Urinary bladder (tissue), 4 donors: Measurements from ENCODE around the gene ACAT2. TPM values are rescaled to one million over a fixed set of nuclear protein-coding genes. Genes with fewer than 3 reads are reported as not detected.
A peak's percentile ranks its signal among the peaks of the same experiment; 100 is the strongest.
"Not testable (repeated sequence)": the region's sequence is repeated elsewhere in the genome, so short reads cannot be mapped to it uniquely, and the experiment has no call there.

Source experiments
- DNase-seq: peaks from one replicate; pipeline ENCODE4 v3.0.0-alpha.2; 2015; ENCODE audit errors: extremely low spot score
- H3K27ac ChIP-seq: one replicate; pipeline ENCODE4 v1.5.1; 2013; ENCODE audit warnings: low read depth, mild to moderate bottlenecking, moderate library complexity
- H3K36me3 ChIP-seq: one replicate; pipeline ENCODE4 v1.6.1; 2013; ENCODE audit warnings: mild to moderate bottlenecking, moderate library complexity; ENCODE audit not compliant: insufficient read depth
- H3K4me1 ChIP-seq: one replicate; pipeline ENCODE4 v1.6.1; 2013; ENCODE audit warnings: mild to moderate bottlenecking, moderate library complexity; ENCODE audit not compliant: insufficient read depth
- H3K4me3 ChIP-seq: one replicate; pipeline ENCODE4 v1.5.1; 2013; ENCODE audit warnings: low read depth, low read length
- WGBS: extraction: QIAGEN DNeasy Blood & Tissue Kit; methylation state at CpG from one replicate; pipeline ENCODE4 v1.1.7; 2013; 5-methylcytosine and 5-hydroxymethylcytosine counted together
- polyA plus RNA-seq: library from polyadenylated mRNA; stranded (reverse); fragments of 200-250 nt; gene quantifications from one replicate; pipeline ENCODE4 v1.2.3, GENCODE V29; 2013
- total RNA-seq: library from RNA; depleted of rRNA; stranded (reverse); fragments of >200 nt; gene quantifications from one replicate; pipeline ENCODE4 v1.2.3, GENCODE V29; 2014
- donor health status: healthy with polysubstance abuse.
- donor health status: healthy.

Gene ACAT2
- total and polyA plus RNA-seq, 2 donors = 16.3 to 16.6 TPM

- no peak for DNase-seq
- Histone ChIP-seq H3K4me1 (no peaks in the 10 kb centered on the region), H3K36me3 (no peaks in the 10 kb centered on the region), H3K27ac (no peak overlapping the region), H3K4me3 (no peak overlapping the region)
Measured at GRCh38 chr6:159766906-159767305, 5.1 kb downstream of the ACAT2 start.

- no peak for DNase-seq
- no peaks in the 10 kb centered on the region for H3K36me3 ChIP-seq
- H3K27ac ChIP-seq = no peak overlapping the region
- H3K4me3 ChIP-seq = no peak overlapping the region
- H3K4me1 ChIP-seq = no peaks in the 10 kb centered on the region
Measured at GRCh38 chr6:159769470-159769869, 7.6 kb downstream of the ACAT2 start.

- no peaks in the 10 kb centered on the region for H3K4me1 ChIP-seq
- no peak overlapping the region for H3K4me3 ChIP-seq
- DNase-seq = no peak
- 0% methylated on average over 1 of the region's 1 CpG for WGBS
- H3K36me3 ChIP-seq = no peaks in the 10 kb centered on the region
- no peak overlapping the region for H3K27ac ChIP-seq
Measured at GRCh38 chr6:159772196-159772595, 10.4 kb downstream of the ACAT2 start.

GRCh38 chr6:159777240-159777904, 15.5 kb downstream of the ACAT2 start:
- WGBS = 80% methylated on average over 7 of the region's 7 CpGs

GRCh38 chr6:159778131-159778530, 16.3 kb downstream of the ACAT2 start:
- WGBS = 41% methylated on average over 1 of the region's 1 CpG
- DNase-seq = no peak
- Histone ChIP-seq H3K4me1 (no peaks in the 10 kb centered on the region), H3K27ac (no peak overlapping the region), H3K4me3 (no peak overlapping the region), H3K36me3 (peaks cover 5% of the 10 kb centered on the region)

More at GRCh38 chr6:159777240-159777904, 15.5 kb downstream of the ACAT2 start:
- no peak overlapping the region for H3K4me3 ChIP-seq
- no peak for DNase-seq
- no peaks in the 10 kb centered on the region for H3K4me1 ChIP-seq
- H3K36me3 ChIP-seq = peaks cover 5% of the 10 kb centered on the region
- H3K27ac ChIP-seq = no peak overlapping the region

GRCh38 chr6:159778542-159779103, 16.8 kb downstream of the ACAT2 start:
- Histone ChIP-seq H3K36me3 (peaks cover 5% of the 10 kb centered on the region), H3K27ac (no peak overlapping the region), H3K4me1 (no peaks in the 10 kb centered on the region), H3K4me3 (no peak overlapping the region)
- DNase-seq = no peak
- 60% methylated on average over 3 of the region's 3 CpGs for WGBS

GRCh38 chr6:159788276-159788675, 26.4 kb downstream of the ACAT2 start:
- Histone ChIP-seq H3K4me3 (peak overlapping the region; percentile 95), H3K27ac (no peak overlapping the region), H3K4me1 (peaks cover 2% of the 10 kb centered on the region), H3K36me3 (peaks cover 2% of the 10 kb centered on the region)
- 36% methylated on average over 15 of the region's 15 CpGs for WGBS
- DNase-seq = no peak

- peaks cover 2% of the 10 kb centered on the region for H3K4me1 ChIP-seq
- WGBS = under 1% methylated on average over 60 of the region's 60 CpGs
Measured at GRCh38 chr6:159788753-159789376, 27.0 kb downstream of the ACAT2 start.

GRCh38 chr6:159789377-159790148, 27.7 kb downstream of the ACAT2 start, which contains the start of gene TCP1:
Gene TCP1 (minus strand): TSS chr6:159789602. CDS start chr6:159789468, 134 bp downstream.
- peaks cover 3% of the 10 kb centered on the region for H3K36me3 ChIP-seq
- peaks cover 2% of the 10 kb centered on the region for H3K4me1 ChIP-seq
- peak; percentile 100 for DNase-seq
- peak within 1 kb of the TSS; percentile 95 for H3K4me3 ChIP-seq
- whole genome bisulfite sequencing = under 1% methylated on average over 64 of the region's 64 CpGs
- H3K27ac ChIP-seq = peak within 1 kb of the TSS; percentile 86

More at GRCh38 chr6:159788753-159789376, 27.0 kb downstream of the ACAT2 start:
- Histone ChIP-seq H3K4me3 (peak overlapping the region; percentile 95), H3K27ac (peak overlapping the region; percentile 86), H3K36me3 (peaks cover 3% of the 10 kb centered on the region)
- DNase-seq = no peak

- Histone ChIP-seq H3K27ac (peak within 1 kb of the TSS; percentile 86), H3K4me1 (peaks cover 1% of the 10 kb centered on the region), H3K4me3 (peak within 1 kb of the TSS; percentile 95), H3K36me3 (peaks cover 3% of the 10 kb centered on the region)
- peak; percentile 95 for DNase-seq
- WGBS = under 1% methylated on average over 56 of the region's 56 CpGs
Measured at GRCh38 chr6:159790149-159790955, 28.5 kb downstream of the ACAT2 start, which contains the start of gene MRPL18. Gene MRPL18 (plus strand): TSS chr6:159790467. CDS start chr6:159790588, 121 bp downstream.

- Histone ChIP-seq H3K4me1 (no peaks in the 10 kb centered on the region), H3K36me3 (peaks cover 3% of the 10 kb centered on the region), H3K4me3 (peak overlapping the region; percentile 50), H3K27ac (no peak overlapping the region)
- DNase-seq = no peak
- 14% methylated on average over 18 of the region's 18 CpGs for WGBS
Measured at GRCh38 chr6:159790956-159791598, 29.2 kb downstream of the ACAT2 start.

- H3K4me1 ChIP-seq, H3K27ac ChIP-seq, DNase-seq, H3K4me3 ChIP-seq, H3K36me3 ChIP-seq: not testable (repeated sequence)
- 77% methylated on average over 8 of the region's 8 CpGs for WGBS
Measured at GRCh38 chr6:159794976-159795375, 33.1 kb downstream of the ACAT2 start.
